Activated CD4-positive, alpha-beta T cell treated with anti-CD3 and anti-CD28 coated beads, Interleukin-2, Interleukin-4, amounts not matched to agents 100 ng/mL and 50 ng/mL, durations not matched to agents 16 hours and 8 hours (primary cell): Measurements from ENCODE around the gene CYP1A2.
"Not testable (repeated sequence)": the region's sequence is repeated elsewhere in the genome, so short reads cannot be mapped to it uniquely, and the experiment has no call there.

Experiments
- DNase-seq: peaks from one replicate; pipeline ENCODE4 v3.0.0-alpha.2; 2020; ENCODE audit warnings: low spot score

Gene CYP1A2, protein sequence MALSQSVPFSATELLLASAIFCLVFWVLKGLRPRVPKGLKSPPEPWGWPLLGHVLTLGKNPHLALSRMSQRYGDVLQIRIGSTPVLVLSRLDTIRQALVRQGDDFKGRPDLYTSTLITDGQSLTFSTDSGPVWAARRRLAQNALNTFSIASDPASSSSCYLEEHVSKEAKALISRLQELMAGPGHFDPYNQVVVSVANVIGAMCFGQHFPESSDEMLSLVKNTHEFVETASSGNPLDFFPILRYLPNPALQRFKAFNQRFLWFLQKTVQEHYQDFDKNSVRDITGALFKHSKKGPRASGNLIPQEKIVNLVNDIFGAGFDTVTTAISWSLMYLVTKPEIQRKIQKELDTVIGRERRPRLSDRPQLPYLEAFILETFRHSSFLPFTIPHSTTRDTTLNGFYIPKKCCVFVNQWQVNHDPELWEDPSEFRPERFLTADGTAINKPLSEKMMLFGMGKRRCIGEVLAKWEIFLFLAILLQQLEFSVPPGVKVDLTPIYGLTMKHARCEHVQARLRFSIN

DNA sequence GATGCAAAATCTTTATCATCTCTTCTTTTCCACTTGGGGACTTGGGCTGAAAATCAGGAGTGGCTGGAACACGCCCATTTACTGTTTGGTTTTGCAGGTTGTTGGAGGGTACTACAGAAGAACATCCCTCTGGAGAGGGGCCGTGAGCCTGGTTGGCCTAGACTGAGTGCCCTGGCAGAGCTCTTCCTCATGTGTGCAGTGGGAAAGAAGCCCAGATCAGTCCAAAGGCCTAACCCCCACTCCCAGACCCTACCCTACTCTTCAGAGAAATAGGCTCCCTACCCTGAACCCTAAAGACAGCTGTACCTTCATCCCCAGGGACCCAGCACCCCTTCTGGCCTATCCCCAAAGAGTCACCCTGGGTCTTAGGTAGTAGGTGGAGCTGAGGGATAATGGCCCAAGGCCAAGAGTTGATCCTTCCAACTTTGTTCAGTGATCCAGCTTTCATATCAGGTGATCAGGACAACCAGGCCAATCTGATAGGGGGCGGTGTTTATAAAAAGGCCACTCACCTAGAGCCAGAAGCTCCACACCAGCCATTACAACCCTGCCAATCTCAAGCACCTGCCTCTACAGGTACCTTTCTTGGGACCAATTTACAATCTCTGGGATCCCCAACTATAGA, at the start of gene CYP1A2:
TSS of gene CYP1A2 (plus strand) at position 524 of the 625 bp plus-strand sequence. CDS start 894 bp downstream, outside the sequence.
- no peak for DNase-seq

DNA sequence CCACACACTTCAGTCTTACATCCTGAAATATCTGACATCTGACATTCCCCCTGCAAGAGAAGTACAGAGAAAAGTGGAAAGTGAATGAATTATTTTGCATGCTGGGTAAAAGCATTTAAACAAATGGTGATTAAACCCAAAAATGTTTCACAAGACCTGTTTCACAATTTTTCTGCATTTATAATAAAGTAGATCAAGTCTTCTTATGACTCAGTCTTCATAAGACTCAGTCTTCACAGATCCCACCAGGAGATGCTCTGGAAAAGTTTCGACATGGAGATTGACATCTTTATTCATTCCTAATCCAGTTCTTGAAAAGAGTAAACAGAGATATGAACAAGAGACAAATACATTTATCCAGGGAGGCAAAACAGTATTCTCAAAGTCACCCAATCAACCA, 39.6 kb upstream of the CYP1A2 start:
- no peak for DNase-seq

DNA sequence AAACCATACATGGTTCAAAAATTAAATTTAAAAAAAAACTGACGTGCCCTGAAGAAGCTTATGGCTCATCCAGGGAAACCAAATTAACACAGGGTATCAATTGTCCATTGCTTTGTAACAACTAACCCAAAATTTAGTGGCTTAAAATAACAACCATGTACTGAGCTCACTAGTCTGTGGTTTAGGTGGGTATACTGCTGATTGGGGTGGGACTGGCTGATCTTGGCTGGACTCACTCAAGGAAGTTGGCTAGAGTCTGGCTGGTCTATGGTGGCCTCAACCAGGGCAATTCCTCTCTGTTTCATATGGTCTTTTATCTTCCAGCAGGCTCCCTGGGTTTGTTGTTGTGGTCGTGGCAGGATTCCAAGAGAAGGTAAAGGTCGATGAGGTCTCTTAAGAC, 38.8 kb upstream of the CYP1A2 start:
- no peak for DNase-seq

DNA sequence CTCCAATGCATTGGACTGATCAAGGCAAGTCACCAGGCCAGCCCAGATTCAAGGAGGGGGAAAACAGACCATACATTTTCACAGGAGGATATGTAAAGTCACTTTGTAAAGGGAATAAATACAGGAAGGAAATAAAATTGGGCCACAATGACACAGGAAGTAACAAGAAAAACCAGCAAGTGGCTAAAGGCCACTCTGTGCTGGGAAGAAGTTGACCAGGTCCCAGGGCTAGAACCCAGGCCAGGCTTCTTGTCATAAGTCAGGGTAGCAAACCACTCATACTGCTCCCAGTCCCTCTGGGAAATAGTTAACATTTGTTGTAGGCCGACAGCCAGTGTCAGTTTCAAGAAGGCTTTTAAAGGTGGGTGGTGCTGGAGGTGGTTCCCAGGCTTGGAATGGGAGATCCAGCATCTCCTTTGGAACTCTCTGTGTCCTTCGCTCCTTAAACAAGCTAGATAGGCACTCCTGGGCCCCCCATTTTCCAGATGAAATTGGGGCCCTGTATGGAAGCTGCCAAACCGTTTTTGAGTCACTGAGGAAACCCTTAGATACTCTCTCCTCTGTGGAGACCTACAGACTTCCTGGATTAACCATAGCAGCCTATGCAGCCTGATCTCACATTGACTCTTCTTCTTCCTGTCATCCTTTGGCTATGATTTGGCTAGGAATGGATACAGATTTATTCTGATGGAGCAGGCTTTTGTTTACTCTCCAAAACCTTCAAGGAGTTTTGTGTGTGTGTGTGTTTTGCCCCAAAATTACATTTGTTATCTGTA, 38.1 kb upstream of the CYP1A2 start:
- DNase-seq: no peak

DNA sequence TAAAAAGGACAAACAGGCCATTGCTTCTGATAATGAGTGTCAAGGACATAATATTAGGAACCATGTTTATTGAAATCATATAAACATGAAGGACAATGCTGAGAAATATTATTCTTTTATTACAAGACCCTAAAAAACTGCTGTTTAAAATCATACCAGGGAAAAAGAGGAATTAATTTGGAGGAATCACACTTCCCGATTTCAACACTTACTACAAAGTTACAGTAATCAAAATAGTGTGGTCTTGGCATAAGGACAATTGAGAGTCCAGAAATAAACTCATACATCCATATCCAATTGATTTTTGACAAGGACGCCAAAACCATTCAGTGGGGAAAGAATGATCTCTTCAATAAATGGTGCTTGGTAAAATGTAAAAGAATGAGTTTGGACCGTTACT, 36.3 kb upstream of the CYP1A2 start:
- DNase-seq: no peak

DNA sequence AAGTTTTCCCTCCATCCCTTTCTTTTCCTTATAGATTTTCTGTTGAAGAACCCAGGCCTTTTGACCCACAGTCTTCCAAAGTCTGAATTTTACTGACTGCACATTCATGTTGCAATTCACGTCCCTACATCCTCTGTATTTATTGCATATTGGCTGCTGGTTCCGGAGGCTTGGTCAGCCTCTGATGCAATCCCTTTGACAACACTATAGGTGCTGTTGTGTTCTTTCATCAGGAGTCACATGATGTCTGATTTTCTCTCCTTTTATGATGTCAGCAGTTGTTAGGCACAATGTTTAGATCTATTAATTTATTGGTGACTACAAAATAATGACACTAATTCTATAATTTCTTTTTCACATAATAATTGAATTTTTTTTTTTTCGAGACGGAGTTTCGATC, 32.0 kb upstream of the CYP1A2 start:
- DNase-seq: no peak

DNA sequence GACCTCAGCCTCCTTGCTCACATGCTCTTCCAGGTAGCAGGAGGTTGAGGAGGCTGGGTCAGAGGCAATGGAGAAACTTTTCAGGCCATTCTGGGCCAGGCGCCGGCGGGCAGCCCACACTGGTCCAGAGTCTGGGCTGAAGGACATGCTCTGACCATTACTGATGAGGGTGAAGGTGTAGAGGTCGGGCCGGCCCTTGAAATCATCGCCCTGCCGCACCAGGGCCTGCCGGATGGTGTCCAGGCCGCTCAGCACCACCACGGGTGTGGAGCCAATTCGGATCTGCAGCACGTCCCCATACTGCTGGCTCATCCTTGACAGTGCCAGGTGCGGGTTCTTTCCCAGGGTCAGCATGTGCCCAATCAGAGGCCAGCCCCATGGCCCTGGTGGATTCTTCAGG, 26.1 kb upstream of the CYP1A2 start:
- DNase-seq: no peak

DNA sequence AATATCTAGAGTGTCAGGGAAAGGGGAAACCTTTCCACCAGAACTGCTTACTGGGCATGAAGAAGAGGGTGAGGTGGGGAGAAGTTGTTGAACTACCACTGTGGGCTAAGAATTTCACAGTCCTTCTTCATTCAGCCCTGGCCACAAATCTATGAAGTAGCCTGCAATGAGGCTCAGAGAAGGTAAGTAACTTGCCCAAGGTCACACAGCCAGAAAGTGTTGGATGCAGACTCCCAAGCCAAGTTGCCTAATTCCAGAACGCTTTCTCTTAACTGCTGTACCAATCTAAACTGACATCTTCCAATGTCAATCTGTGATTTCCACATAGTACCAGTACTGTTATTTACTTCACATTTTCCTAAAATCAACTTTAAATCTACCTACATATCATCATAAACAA, 25.5 kb upstream of the CYP1A2 start:
- DNase-seq: no peak

DNA sequence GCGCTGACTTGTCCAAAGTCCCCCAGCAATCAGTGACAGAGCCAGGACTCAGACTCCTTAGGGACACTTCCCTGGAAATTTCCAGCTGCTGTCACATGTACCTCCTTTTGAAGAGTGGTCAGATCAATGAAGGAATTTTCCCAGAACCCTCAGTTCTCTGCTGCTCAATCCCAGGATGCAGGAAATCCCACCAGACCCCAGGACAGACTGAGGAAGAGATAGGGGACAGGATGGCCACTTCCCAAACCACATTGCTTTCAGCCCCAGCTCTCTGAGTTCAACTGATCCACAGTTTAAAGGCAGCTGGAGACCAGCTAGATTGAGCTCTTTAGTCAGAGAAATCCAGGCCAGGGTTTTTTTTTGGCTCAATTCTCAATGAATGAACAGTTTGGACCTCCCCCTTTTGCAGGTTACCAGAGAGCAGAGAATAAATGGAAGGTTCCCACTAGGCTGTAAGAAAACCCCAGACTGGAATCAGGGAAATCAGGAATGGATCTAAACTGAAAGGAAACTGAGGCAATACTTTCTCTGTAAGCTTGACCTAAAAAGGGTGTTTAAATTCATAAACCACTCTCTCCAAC, 24.8 kb upstream of the CYP1A2 start:
- DNase-seq: no peak

DNA sequence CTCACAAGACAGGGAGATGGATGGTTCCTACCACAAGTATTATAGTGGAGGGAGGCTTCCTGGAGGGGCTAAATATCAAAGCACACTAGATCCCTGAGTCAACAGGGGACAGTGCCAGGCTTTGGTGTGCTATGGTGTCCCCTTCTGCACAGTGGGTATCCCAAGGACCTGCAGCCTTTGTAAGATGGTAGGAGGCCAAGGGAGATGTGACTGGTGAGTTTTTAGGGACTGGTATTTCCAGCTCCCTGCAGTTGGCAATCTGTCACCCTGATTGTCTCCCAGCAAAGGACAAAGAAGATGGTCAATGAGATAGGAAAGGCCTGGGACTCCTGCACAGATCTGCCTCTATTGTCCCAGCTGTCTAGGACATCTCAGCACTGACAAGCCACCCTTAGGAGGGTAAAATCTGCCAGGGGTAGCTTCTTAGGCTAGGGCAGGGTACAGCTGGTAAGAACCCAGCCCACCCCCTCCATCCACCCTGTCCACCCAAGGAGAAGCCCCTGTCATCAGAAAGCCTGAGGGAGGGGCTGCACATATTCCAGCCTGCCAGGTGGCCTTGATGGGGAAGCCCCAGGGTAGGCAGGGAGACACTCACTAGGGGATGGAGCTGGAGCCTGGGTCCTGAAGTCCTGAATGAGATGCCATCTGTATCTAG, 23.9 kb upstream of the CYP1A2 start:
- no peak for DNase-seq

DNA sequence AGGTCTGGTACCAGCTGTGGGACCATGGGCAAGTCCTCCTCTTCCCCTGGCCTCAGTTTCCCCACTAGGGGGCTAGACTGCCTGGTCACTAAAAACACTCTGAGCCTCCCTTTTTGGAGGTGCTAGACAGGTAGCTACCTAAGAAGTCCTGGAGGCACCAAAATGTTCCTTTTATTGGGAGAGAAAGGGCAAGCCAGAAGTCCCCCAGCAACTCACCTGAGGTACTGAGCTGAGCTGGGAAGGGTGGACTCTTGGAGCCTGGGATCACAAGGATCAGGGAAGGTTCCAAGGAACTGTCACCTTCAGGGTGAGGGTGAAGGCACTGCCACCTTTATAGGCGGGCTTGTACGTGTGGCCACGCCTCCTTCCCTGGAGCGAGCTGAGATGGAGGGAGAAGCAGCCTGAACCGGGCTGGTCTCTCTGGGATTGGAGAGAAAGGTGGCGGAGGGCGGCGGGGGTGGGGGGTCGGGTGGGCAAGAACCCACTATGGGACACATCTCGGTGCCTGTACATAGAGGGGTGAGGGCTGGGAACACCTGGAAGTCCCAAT, 23.3 kb upstream of the CYP1A2 start, which contains the start of gene CYP1A1:
TSS of gene CYP1A1 (minus strand) at position 304 of the 550 bp plus-strand sequence. CDS start 2,431 bp downstream, outside the sequence.
- no peak for DNase-seq

DNA sequence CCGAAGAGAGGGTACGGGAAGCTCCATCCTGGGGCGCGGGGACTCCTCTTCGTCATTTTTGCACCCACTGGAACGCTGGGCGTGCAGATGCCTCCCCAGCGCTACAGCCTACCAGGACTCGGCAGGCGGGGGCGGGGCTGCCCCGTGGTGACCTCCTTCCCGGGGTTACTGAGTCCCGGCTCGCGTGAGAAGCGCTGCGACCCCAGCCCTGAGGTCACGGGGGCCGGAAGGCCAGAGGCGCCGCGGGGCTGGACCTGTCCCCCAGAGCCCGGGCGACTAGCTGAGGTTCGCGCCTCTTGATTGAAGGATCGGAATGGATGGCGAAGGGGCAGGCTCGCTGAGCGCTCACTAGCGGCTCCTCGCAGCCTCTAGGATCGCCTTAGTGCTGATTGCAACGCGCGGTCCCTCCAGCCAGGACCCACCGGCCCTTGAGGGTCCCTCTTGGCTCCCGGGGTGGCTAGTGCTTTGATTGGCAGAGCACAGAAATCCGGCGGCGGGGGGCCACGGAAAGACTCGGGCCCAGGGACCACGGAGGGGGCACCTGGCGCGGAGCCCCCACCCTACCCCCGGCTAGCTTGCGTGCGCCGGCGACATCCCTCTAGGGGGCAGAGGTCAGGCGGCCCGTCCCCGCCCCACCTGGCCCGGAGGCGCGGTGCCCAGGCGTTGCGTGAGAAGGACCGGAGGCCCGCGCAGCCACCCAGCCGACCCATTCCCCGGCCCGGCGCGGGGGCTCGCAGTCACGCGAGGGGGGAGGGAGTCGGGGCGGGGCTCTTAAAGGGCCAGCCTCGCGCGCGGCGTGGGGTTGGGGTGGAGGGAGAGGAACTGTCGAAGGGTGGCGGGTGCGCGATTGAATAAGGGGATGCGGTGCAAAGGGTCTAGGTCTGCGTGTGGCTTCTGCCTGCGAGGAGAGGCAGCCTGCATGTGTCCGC, 22.5 kb upstream of the CYP1A2 start:
- DNase-seq: peak; percentile 37

DNA sequence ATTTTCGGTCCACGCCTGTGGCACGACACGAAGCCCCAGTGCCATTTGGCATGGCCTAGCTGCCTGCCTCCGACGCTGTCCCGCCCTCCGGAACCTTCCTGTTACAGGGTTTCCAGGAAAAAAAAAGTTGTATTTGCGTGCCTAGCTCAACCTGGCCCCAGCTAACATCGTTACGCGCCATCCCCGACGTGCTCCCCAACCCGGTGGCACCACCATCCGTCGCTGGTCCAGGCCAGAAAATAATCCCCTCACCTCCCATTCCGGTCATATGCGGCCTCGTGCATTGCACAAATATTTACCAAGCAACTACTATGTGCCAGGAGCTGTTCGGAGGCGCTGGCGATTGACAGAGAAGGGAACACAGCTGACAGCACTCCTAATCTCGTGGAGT, 21.9 kb upstream of the CYP1A2 start:
- DNase-seq: no peak

DNA sequence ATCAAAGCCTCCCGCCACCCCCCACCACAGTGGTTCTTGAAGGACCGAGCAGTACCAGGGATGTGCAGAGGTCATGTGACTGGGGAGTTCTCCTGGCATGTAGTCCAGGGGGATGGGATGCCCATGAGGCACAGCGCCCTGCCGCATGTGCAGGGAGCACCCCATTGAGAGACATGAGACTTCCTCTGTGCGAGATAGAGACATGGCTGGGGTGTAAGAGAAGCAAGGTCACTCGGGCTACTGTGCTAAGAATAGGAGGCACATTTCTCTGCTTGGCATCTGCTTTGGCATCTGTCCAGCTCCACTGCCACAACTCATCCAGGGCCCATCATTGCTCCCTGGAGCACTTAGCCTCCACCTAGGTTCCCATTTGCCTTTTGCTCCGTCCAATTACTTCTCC, 20.9 kb upstream of the CYP1A2 start:
- no peak for DNase-seq

DNA sequence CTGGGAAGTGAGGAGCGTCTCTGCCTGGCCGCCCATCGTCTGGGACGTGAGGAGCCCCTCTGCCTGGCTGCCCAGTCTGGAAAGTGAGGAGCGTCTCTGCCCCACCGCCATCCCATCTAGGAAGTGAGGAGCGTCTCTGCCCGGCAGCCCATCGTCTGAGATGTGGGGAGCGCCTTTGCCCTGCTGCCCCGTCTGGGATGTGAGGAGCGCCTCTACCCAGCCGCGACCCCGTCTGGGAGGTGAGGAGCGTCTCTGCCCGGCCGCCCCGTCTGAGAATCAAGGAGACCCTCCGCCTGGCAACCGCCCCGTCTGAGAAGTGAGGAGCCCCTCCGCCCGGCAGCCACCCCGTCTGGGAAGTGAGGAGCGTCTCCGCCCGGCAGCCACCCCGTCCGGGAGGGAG, 19.9 kb upstream of the CYP1A2 start:
- DNase-seq: not testable (repeated sequence)

DNA sequence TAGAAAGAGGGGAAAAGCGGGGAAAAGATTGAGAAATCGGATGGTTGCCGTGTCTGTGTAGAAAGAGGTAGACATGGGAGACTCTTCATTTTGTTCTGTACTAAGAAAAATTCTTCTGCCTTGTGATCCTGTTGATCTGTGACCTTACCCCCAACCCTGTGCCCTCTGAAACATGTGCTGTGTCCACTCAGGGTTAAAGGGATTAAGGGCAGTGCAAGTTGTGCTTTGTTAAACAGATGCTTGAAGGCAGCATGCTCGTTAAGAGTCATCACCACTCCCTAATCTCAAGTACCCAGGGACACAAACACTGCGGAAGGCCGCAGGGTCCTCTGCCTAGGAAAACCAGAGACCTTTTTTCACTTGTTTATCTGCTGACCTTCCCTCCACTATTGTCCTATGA, 19.3 kb upstream of the CYP1A2 start:
- DNase-seq: not testable (repeated sequence)

DNA sequence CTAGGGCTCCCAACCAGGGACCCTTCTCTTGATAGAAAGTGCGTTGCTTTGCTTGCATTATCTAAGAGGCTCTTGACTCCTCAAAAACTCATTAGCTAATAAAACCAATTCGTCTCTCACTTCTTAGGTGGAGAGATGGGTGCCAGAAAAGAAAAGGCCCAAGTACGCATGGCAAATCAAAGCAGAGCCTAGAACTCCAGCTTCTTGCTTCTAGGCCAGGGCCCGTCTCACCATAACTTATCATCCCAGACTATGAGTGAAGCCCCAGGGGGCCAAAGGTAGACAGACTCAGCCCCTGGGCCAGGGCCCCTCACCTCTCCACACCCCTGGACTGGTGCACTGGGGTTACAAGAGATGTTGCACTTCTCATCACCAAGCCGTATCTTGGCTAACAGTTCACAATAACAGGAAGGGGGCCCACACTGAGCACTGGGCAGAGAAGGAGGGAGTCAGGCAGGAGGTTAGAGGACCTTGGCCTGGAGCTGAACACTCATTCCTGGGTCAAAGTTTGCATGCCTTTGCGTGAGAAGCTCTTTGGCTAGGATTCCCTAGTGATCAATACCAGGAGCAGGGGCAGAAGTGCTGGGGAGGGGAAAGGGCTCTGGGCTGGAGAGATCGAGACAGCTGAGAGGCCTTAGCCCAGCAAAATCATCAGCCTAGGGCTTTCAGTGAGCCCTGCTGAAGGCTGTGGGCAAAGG, 17.9 kb upstream of the CYP1A2 start:
- DNase-seq: no peak

DNA sequence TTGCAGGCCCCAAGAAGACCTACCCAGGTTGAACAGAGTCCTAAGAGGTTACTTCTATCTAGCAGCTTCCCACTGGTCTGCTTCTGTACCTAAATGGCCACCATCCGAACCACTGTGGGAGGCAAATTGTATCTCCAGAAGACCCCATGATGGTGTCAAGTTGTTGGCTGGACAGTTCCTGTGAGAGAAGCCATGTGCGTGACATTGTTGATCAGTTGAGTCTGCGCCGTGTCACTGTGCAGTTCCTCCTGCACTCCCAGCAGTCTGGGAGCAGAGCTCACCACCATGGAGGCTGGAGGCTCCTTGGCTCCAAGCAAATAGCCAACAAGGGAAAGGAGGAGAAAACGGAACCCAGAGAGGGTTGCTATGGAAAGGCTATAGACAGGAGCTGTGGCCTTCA, 15.8 kb upstream of the CYP1A2 start:
- no peak for DNase-seq

DNA sequence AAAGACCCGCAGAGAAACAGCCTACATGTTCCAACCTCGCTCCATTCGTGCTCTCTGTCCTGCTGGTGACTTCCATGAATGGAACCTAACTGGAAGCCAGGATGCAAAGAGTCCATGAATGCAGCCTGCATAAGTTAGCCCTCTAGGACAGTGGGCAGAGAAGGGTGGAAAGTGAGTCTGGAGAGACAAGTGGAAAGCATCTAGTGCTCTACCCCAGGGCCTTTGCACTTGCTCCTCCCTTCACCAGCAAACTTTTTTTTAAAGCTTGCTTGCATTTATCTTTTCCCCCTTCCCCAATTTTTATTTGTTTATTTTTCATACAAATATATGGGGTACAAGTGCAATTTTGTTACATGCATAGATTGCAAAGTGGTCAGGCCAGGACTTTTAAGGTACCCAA, 15.4 kb upstream of the CYP1A2 start:
- no peak for DNase-seq

DNA sequence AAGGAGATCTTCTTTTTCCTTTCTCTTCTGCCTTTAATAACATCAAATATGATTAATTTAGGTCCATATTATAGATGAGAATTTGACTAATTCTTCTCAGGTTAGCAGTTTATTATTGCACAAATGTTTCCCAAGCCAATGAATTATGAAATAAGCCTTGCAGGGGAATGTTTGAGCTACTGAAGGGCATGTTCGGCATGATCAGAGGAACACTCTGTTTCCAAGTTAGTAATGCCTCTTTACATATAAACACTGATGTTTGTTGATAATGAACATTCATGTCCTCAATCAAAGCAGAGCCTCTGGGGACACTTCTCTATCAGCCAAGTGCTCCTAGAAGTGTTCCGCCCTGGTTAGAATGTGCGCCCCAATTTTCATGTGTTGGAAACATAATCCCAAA, 13.3 kb upstream of the CYP1A2 start:
- no peak for DNase-seq
